GM23338 (cell line): ENCODE data around the gene ADIPOR2. TPM values are rescaled to one million over a fixed set of nuclear protein-coding genes. Genes with fewer than 3 reads are reported as not detected.

Experiments used
- ATAC-seq: fragments of 200-7000 bp; cut with Tn5 transposase; 3 replicates; pipeline ENCODE4 v1.9.1; 2020
- DNase-seq: peaks from one replicate; pipeline ENCODE4 v3.0.0-alpha.2; 2015; ENCODE audit warnings: low spot score
- H2AFZ ChIP-seq: fragments of 200-600 bp; sonication (generic); 2 replicates; pipeline ENCODE4 v1.8.0; 2016; ENCODE audit warnings: antibody characterized with exemption, mild to moderate bottlenecking, moderate library complexity
- H3F3A ChIP-seq: fragments of 200-600 bp; sonication (generic); replicated peaks from 2 replicates; pipeline ENCODE4 v1.8.0; 2017; ENCODE audit warnings: antibody characterized with exemption, mixed run types, low read depth
- H3K27ac ChIP-seq: fragments of 200-600 bp; sonication (generic); 2 replicates; pipeline ENCODE4 v1.6.1; 2016; ENCODE audit warnings: low read depth
- H3K27me3 ChIP-seq: fragments of 200-600 bp; sonication (generic); 2 replicates; pipeline ENCODE4 v1.8.0; 2016; ENCODE audit warnings: mild to moderate bottlenecking, mixed run types, moderate library complexity; ENCODE audit not compliant: insufficient read depth
- H3K36me3 ChIP-seq: fragments of 200-600 bp; sonication (generic); 2 replicates; pipeline ENCODE4 v1.8.0; 2016; ENCODE audit warnings: mild to moderate bottlenecking; ENCODE audit not compliant: insufficient read depth
- H3K4me1 ChIP-seq: fragments of 200-600 bp; sonication (generic); 2 replicates; pipeline ENCODE4 v1.8.0; 2016; ENCODE audit warnings: mild to moderate bottlenecking, moderate library complexity; ENCODE audit not compliant: insufficient read depth
- H3K4me2 ChIP-seq: fragments of 200-600 bp; sonication (generic); 2 replicates; pipeline ENCODE4 v1.7.1; 2017; ENCODE audit warnings: mixed run types
- H3K4me3 ChIP-seq: fragments of 200-600 bp; sonication (generic); 2 replicates; pipeline ENCODE4 v1.6.1; 2016; ENCODE audit warnings: mixed run types
- H3K79me2 ChIP-seq: fragments of 200-600 bp; sonication (generic); replicated peaks from 2 replicates; pipeline ENCODE4 v1.8.0; 2017; ENCODE audit warnings: mild to moderate bottlenecking; ENCODE audit not compliant: insufficient read depth
- H3K9me2 ChIP-seq: fragments of 200-600 bp; sonication (generic); 2 replicates; pipeline ENCODE4 v1.8.0; 2017; ENCODE audit not compliant: insufficient read depth
- H4K20me1 ChIP-seq: fragments of 200-600 bp; sonication (generic); replicated peaks from 2 replicates; pipeline ENCODE4 v1.8.0; 2017; ENCODE audit warnings: mild to moderate bottlenecking; ENCODE audit not compliant: insufficient read depth
- H3K27ac Mint-ChIP-seq: 2 replicates; pipeline ENCODE4 v1.8.0; 2020; ENCODE audit warnings: inconsistent platforms, mild to moderate bottlenecking, moderate library complexity, mixed read lengths
- H3K27me3 Mint-ChIP-seq: 3 replicates; pipeline ENCODE4 v1.8.0; 2022; ENCODE audit warnings: low read depth, mild to moderate bottlenecking, moderate library complexity, mixed read lengths, inconsistent platforms; ENCODE audit not compliant: insufficient read depth, poor library complexity
- H3K36me3 Mint-ChIP-seq: 3 replicates; pipeline ENCODE4 v1.8.0; 2021; ENCODE audit warnings: low read depth, mild to moderate bottlenecking, inconsistent platforms, moderate library complexity, mixed read lengths
- H3K4me1 Mint-ChIP-seq: 3 replicates; pipeline ENCODE4 v1.8.0; 2020; ENCODE audit warnings: mild to moderate bottlenecking, inconsistent platforms, mixed read lengths
- H3K4me3 Mint-ChIP-seq: 3 replicates; pipeline ENCODE4 v1.8.0; 2021; ENCODE audit warnings: moderate library complexity, mild to moderate bottlenecking, inconsistent platforms, mixed read lengths
- H3K9me3 Mint-ChIP-seq: 3 replicates; pipeline ENCODE4 v1.8.0; 2020; ENCODE audit warnings: moderate library complexity, mild to moderate bottlenecking, inconsistent platforms, mixed read lengths
- CREB1 ChIP-seq: fragments of 250-450 bp; sonication (Bioruptor Pico); IDR thresholded peaks from 2 replicates; pipeline ENCODE4 v1.5.0; 2020; ENCODE audit warnings: low read depth, mild to moderate bottlenecking, moderate library complexity
- ETS1 ChIP-seq: IDR thresholded peaks from 2 replicates; pipeline ENCODE4 v1.6.1; 2016; ENCODE audit warnings: antibody characterized with exemption
- EZH2 ChIP-seq: fragments of 200-600 bp; sonication (generic); IDR thresholded peaks from one replicate; pipeline ENCODE4 v1.8.0; 2017; ENCODE audit warnings: antibody characterized with exemption, mild to moderate bottlenecking, low read depth; ENCODE audit not compliant: unreplicated experiment
- EZH2phosphoT487 ChIP-seq: fragments of 200-600 bp; sonication (generic); IDR thresholded peaks from one replicate; pipeline ENCODE4 v1.8.1; 2018; ENCODE audit warnings: antibody characterized with exemption; ENCODE audit not compliant: unreplicated experiment
- JUNB ChIP-seq: IDR thresholded peaks from one replicate; pipeline ENCODE4 v1.6.1; 2016; ENCODE audit warnings: antibody characterized with exemption; ENCODE audit not compliant: unreplicated experiment
- NANOG ChIP-seq: IDR thresholded peaks from 2 replicates; pipeline ENCODE4 v1.6.1; 2016; ENCODE audit warnings: antibody characterized with exemption, borderline replicate concordance
- polyA plus RNA-seq: library from polyadenylated mRNA; unstranded; fragments of >200 nt; fragmentation: Nextera tagmentation; extraction: Ambion mirVana; gene quantifications from 2 replicates; pipeline ENCODE4 v1.2.1, GENCODE V29; 2016
- total RNA-seq: library from RNA; depleted of rRNA; stranded (reverse); fragments of >200 nt; shearing (Covaris generic); gene quantifications from 2 replicates; pipeline ENCODE4 v1.2.3, GENCODE V29; 2014
- TF ChIP-seq, protein P1 (sequence below): fragments of 250-450 bp; sonication (Bioruptor Pico); IDR thresholded peaks from 2 replicates; pipeline ENCODE4 v1.5.0; 2020; ENCODE audit warnings: mild to moderate bottlenecking, moderate library complexity
- TF ChIP-seq, protein P2 (sequence below), 2 experiments: fragments of 200-600 bp in 1 of 2; sonication (generic) in 1 of 2; conservative IDR thresholded peaks; 2 replicates each; pipeline versions ENCODE4 v1.5.1 to v1.6.1; 2016 to 2017; ENCODE audit warnings: antibody characterized with exemption in 2 of 2, low read depth in 2 of 2, mild to moderate bottlenecking in 2 of 2, moderate library complexity in 1 of 2

ADIPOR2 gene
- total and polyA plus RNA-seq, 2 experiments from 2014 or later = 11.7 to 36.2 TPM

- TF ChIP-seq, protein P1, sequence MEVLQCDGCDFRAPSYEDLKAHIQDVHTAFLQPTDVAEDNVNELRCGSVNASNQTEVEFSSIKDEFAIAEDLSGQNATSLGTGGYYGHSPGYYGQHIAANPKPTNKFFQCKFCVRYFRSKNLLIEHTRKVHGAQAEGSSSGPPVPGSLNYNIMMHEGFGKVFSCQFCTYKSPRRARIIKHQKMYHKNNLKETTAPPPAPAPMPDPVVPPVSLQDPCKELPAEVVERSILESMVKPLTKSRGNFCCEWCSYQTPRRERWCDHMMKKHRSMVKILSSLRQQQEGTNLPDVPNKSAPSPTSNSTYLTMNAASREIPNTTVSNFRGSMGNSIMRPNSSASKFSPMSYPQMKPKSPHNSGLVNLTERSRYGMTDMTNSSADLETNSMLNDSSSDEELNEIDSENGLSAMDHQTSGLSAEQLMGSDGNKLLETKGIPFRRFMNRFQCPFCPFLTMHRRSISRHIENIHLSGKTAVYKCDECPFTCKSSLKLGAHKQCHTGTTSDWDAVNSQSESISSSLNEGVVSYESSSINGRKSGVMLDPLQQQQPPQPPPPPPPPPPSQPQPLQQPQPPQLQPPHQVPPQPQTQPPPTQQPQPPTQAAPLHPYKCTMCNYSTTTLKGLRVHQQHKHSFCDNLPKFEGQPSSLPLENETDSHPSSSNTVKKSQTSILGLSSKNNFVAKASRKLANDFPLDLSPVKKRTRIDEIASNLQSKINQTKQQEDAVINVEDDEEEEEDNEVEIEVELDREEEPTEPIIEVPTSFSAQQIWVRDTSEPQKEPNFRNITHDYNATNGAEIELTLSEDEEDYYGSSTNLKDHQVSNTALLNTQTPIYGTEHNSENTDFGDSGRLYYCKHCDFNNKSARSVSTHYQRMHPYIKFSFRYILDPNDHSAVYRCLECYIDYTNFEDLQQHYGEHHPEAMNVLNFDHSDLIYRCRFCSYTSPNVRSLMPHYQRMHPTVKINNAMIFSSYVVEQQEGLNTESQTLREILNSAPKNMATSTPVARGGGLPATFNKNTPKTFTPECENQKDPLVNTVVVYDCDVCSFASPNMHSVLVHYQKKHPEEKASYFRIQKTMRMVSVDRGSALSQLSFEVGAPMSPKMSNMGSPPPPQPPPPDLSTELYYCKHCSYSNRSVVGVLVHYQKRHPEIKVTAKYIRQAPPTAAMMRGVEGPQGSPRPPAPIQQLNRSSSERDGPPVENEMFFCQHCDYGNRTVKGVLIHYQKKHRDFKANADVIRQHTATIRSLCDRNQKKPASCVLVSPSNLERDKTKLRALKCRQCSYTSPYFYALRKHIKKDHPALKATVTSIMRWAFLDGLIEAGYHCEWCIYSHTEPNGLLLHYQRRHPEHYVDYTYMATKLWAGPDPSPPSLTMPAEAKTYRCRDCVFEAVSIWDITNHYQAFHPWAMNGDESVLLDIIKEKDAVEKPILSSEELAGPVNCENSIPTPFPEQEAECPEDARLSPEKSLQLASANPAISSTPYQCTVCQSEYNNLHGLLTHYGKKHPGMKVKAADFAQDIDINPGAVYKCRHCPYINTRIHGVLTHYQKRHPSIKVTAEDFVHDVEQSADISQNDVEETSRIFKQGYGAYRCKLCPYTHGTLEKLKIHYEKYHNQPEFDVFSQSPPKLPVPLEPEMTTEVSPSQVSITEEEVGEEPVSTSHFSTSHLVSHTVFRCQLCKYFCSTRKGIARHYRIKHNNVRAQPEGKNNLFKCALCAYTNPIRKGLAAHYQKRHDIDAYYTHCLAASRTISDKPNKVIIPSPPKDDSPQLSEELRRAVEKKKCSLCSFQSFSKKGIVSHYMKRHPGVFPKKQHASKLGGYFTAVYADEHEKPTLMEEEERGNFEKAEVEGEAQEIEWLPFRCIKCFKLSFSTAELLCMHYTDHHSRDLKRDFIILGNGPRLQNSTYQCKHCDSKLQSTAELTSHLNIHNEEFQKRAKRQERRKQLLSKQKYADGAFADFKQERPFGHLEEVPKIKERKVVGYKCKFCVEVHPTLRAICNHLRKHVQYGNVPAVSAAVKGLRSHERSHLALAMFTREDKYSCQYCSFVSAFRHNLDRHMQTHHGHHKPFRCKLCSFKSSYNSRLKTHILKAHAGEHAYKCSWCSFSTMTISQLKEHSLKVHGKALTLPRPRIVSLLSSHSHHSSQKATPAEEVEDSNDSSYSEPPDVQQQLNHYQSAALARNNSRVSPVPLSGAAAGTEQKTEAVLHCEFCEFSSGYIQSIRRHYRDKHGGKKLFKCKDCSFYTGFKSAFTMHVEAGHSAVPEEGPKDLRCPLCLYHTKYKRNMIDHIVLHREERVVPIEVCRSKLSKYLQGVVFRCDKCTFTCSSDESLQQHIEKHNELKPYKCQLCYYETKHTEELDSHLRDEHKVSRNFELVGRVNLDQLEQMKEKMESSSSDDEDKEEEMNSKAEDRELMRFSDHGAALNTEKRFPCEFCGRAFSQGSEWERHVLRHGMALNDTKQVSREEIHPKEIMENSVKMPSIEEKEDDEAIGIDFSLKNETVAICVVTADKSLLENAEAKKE (CRISPR knock-in tag) = no peak
- TF ChIP-seq EZH2 = no peak
- TF ChIP-seq, protein P2, sequence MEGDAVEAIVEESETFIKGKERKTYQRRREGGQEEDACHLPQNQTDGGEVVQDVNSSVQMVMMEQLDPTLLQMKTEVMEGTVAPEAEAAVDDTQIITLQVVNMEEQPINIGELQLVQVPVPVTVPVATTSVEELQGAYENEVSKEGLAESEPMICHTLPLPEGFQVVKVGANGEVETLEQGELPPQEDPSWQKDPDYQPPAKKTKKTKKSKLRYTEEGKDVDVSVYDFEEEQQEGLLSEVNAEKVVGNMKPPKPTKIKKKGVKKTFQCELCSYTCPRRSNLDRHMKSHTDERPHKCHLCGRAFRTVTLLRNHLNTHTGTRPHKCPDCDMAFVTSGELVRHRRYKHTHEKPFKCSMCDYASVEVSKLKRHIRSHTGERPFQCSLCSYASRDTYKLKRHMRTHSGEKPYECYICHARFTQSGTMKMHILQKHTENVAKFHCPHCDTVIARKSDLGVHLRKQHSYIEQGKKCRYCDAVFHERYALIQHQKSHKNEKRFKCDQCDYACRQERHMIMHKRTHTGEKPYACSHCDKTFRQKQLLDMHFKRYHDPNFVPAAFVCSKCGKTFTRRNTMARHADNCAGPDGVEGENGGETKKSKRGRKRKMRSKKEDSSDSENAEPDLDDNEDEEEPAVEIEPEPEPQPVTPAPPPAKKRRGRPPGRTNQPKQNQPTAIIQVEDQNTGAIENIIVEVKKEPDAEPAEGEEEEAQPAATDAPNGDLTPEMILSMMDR (conservative IDR thresholded peaks at IDR 0.05; ENCODE audit: low read depth in 2 of 2) = no peak
Measured at GRCh38 chr12:1663440-1664132, 27.3 kb upstream of the ADIPOR2 start (continued).

- Mint-ChIP-seq H3K4me3 (no peak overlapping the region), H3K9me3 (peaks cover 8% of the 10 kb centered on the region; the same call in 2 of the 3 replicates), H3K4me1 (peaks cover 11% of the 10 kb centered on the region), H3K36me3 (no peaks in the 10 kb centered on the region), H3K27me3 (peaks cover 32% of the 10 kb centered on the region), H3K27ac (no peak overlapping the region)
- H3K27me3 ChIP-seq = peaks cover 21% of the 10 kb centered on the region
- no peak overlapping the region for H3K27ac ChIP-seq
- no peaks in the 10 kb centered on the region for H3K36me3 ChIP-seq
- H3K4me2 ChIP-seq = no peak overlapping the region
- ATAC-seq = no peak
- H3K9me2 ChIP-seq = no peaks in the 10 kb centered on the region
- DNase-seq = no peak
- H3K4me3 ChIP-seq = no peak overlapping the region
- no peak overlapping the region for H2AFZ ChIP-seq
- H3K4me1 ChIP-seq = peaks cover 4% of the 10 kb centered on the region; the same call in 1 of the 2 replicates
- H4K20me1 ChIP-seq = no peaks in the 10 kb centered on the region; the same call in 1 of the 2 replicates
- H3F3A ChIP-seq = peaks cover 10% of the 10 kb centered on the region
- no peaks in the 10 kb centered on the region for H3K79me2 ChIP-seq
- TF ChIP-seq NANOG (no peak), ETS1 (no peak), JUNB (no peak), CREB1 (CRISPR knock-in tag) (no peak), EZH2phosphoT487 (no peak), EZH2 (no peak)
- TF ChIP-seq, protein P2 (conservative IDR thresholded peaks at IDR 0.05; ENCODE audit: low read depth in 2 of 2) = no peak
Measured at GRCh38 chr12:1665366-1665765, 25.5 kb upstream of the ADIPOR2 start.
